Muscle layer of colon (tissue), 2 donors: ENCODE data around the gene CAMK1G.

Experiments
- H3K27ac ChIP-seq: one replicate; pipeline ENCODE4 v1.7.0; 2013; ENCODE audit warnings: low read depth, mild to moderate bottlenecking, low read length, moderate library complexity
- H3K27me3 ChIP-seq, 2 donors: one replicate each; pipeline ENCODE4 v1.7.0; 2013; ENCODE audit warnings: low read length in 2 of 2, mild to moderate bottlenecking in 2 of 2; ENCODE audit not compliant: insufficient read depth in 2 of 2, control insufficient read depth in 1 of 2
- H3K36me3 ChIP-seq: one replicate; pipeline ENCODE4 v1.7.0; 2013; ENCODE audit warnings: mild to moderate bottlenecking, low read length; ENCODE audit not compliant: insufficient read depth
- H3K4me1 ChIP-seq: one replicate; pipeline ENCODE4 v1.7.0; 2013; ENCODE audit warnings: mild to moderate bottlenecking, low read length; ENCODE audit not compliant: insufficient read depth
- H3K4me3 ChIP-seq, 2 donors: one replicate each; pipeline ENCODE4 v1.7.0; 2013; ENCODE audit warnings: low read length in 2 of 2, low read depth in 1 of 2, mild to moderate bottlenecking in 1 of 2, moderate library complexity in 1 of 2
- H3K9ac ChIP-seq: one replicate; pipeline ENCODE4 v1.7.0; 2013; ENCODE audit warnings: low read length
- H3K9me3 ChIP-seq: one replicate; pipeline ENCODE4 v1.7.0; 2013; ENCODE audit warnings: mild to moderate bottlenecking, low read length
- donor health status: abdominal sarcoma.
- donor health status: Adenocarcinoma of cecum.

CAMK1G gene

DNA sequence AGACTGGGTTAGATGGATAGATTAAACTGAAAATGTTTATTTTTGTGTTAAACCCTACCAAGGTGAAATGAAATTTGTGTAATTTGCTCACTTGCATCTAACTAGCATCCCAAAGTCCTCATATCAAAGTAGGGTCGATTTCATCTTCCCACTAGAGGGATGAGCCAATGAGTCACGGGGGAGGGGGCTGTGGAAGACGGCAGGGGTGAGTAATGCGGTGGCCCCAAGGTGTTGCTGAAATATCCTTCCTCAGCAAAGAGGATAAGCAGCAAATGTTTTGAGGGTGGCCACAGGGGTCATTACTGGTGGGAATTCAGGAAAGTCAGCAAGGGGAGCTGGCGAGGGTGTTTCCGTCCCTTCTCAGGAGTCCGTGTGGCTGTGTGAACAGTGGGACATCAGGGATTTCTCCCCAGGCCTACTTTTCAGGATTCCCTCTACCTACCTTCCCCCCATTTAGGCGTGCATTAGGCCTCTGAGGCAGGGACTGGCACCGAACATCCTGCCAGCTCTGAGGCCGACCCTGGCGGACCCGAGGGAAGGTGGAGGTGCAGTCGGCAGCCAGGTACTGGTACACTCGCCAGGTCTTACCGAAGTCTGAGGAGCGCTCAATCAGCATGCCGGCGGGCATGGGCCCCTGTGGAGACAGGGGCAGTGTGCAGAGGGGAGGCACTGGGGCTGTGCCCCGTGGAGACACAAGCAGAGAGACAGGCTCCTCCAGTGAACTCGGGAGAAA lies 50.7 kb downstream of the CAMK1G start:
- H3K9ac ChIP-seq, result no peak overlapping the region
- no peaks in the 10 kb centered on the region for H3K4me1 ChIP-seq
- no peak overlapping the region for H3K4me3 ChIP-seq
- H3K9me3 ChIP-seq, result no peaks in the 10 kb centered on the region
- no peak overlapping the region for H3K27ac ChIP-seq
- H3K36me3 ChIP-seq, result no peaks in the 10 kb centered on the region
- H3K27me3 ChIP-seq, result no peaks in the 10 kb centered on the region

DNA sequence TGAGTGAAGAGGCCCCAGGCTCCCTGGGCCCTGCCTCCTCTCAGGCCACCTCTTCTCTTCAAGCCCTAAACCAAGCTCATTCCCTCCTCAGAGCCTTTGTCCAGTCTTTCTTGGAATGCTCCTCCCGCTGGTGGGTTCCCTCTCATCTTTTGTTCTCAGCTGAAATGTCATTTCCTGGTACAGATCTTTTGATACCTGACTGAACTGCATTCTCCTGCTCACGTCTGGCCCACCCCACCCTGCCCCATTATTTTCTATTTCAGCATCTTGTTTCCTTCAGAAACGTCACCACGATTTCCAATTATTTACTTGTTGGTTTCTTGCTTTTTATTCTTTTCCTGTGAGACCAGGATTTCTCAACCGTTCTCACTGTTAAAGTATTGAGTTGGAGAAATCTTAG lies 52.3 kb downstream of the CAMK1G start:
- H3K4me3 ChIP-seq, result no peak overlapping the region
- no peaks in the 10 kb centered on the region for H3K9me3 ChIP-seq
- H3K9ac ChIP-seq, result no peak overlapping the region
- H3K27ac ChIP-seq, result no peak overlapping the region
- no peaks in the 10 kb centered on the region for H3K36me3 ChIP-seq
- no peaks in the 10 kb centered on the region for H3K4me1 ChIP-seq
- no peaks in the 10 kb centered on the region for H3K27me3 ChIP-seq

DNA sequence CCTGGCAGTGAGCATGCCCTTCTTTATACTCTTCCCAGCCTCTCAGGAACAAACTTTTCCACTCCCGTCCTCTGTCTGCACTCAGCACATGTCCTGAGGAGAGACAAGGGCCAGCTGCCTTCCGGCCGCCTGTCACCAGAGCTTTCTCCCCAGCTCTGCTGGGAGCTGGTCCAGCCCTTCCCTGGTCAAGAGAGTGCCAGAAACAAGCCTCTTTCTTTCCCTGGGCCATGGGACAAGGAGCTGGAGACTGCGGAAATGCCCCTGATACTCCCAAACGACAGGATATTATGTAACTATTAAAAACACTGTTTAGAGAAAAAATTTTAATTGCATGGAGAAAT lies 58.3 kb downstream of the CAMK1G start:
- Histone ChIP-seq H3K27me3 (no peaks in the 10 kb centered on the region), H3K4me1 (peaks cover 29% of the 10 kb centered on the region), H3K4me3 (no peak overlapping the region), H3K27ac (peak overlapping the region; percentile 63), H3K9ac (no peak overlapping the region), H3K36me3 (no peaks in the 10 kb centered on the region), H3K9me3 (no peaks in the 10 kb centered on the region)

DNA sequence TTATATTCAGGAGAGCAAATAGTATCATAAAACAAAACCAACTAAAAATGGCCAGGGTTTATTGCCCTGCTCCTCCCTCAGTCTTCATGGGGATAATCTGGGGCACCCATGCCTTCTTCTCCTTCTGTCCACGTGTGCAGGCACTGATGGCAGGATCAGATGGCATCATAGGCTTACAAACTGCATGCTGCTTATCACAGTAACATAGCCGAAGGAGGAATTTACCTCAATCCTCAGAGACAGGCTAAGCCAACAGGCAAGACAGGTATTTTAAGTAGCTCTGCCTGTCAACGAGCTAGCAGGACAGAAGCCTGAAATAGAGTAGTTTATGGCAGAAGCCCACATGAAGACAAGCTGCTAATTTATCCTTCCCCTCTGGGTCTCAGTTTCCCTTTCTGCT lies 59.3 kb downstream of the CAMK1G start:
- peaks cover 35% of the 10 kb centered on the region for H3K4me1 ChIP-seq
- no peaks in the 10 kb centered on the region for H3K27me3 ChIP-seq
- H3K36me3 ChIP-seq, result no peaks in the 10 kb centered on the region
- H3K9ac ChIP-seq, result no peak overlapping the region
- no peak overlapping the region for H3K4me3 ChIP-seq
- H3K9me3 ChIP-seq, result no peaks in the 10 kb centered on the region
- peak overlapping the region; percentile 68 for H3K27ac ChIP-seq

DNA sequence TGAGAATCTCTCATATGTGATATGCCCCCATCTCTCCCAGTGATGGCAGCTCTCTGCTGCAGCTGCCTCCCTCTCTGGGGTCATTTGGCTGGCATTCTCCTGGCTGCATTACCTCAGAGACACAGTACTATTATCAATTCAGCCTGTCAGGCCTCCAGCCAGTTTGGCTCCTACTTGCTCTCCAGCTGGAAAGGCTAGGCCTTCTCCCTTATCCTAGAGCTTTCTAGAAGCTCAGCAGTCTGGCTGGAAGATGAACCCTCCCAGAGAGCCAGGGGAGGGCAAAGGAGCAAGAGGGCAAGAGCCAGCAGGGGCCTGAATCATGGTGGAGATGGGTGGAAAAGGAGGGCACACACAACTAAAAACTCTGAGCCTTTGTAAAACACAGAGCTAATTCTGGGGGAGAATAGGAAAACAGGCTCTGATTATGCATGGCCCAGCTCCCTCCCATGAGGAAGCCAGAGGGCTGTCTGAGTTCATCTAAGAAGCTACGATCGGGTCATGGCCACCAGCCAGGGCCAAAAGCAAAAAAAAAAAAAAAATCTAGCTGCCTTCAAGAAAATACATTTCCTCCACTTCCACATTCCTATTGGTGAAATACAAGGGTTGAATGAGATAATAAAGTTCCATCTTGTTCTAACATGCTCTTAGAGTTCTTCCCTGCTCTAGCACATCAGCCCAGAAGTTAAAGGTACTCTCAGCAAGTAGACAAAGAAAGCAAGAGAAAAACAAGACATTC lies 59.9 kb downstream of the CAMK1G start:
- Histone ChIP-seq H3K9ac (no peak overlapping the region), H3K27me3 (no peaks in the 10 kb centered on the region), H3K36me3 (no peaks in the 10 kb centered on the region), H3K27ac (peak overlapping the region; percentile 68), H3K4me1 (peaks cover 35% of the 10 kb centered on the region), H3K4me3 (no peak overlapping the region), H3K9me3 (no peaks in the 10 kb centered on the region)

DNA sequence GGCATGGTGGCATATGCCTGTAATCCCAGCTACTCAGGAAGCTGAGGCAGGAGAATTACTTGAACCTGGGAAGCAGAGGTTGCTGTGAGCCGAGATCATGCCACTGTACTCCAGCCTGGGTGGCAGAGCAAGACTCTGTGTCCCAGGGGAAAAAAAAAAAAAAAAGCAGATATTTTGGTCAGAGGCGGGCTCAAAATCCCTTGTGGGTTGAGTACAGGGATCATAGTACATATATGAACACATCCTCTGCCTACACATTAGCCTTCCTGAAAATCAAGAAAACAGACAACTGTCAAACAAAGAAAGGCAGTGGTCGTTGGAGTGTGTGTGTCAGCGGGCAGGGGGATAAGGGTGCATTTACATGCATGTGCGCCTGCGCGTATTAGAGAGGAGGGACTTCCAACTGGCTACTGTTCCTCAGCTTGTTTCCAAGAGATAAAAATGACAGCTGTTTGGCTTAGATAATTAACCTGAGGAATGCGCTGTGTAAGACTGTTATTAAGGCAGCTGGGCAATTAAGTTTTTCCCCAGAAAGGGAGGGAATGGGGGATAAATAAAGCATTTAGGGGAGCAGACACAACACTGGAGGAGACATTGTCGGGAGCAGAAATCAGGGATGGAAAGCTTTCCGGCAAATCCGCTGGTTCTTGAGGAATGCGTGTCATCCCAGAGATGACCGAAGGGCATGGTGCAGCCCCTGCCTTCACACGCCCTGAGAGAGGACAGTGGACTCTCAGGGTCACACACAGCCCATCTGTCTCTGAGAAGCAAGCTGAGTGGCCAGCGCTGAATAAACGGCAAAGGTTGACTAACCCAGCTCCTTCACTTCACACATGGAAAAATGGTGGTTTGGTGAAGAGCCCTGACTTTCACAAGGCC lies 62.3 kb downstream of the CAMK1G start:
- H3K9me3 ChIP-seq, result no peaks in the 10 kb centered on the region
- no peak overlapping the region for H3K27ac ChIP-seq
- no peak overlapping the region for H3K9ac ChIP-seq
- H3K4me1 ChIP-seq, result peaks cover 37% of the 10 kb centered on the region
- no peak overlapping the region for H3K4me3 ChIP-seq
- H3K27me3 ChIP-seq, result no peaks in the 10 kb centered on the region
- H3K36me3 ChIP-seq, result no peaks in the 10 kb centered on the region

DNA sequence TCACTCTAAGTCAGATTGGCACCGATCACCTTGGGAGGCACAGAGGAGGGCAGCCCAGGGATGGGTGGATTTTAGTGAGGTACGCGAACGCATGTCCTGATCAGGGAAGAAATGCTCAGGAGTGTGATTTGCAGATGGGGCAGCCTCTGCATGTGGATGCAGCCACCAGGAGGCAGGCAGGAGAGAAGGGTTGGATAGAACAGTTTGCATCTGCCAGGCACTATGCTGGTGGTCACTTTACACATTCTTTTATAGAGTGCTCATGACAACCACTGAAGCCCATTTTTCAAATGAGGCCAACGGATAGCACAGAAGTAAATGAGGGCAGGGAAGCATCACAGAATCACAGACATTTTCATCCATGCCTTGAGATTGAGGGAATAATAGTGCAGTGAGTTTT lies 63.0 kb downstream of the CAMK1G start:
- H3K9ac ChIP-seq, result no peak overlapping the region
- no peak overlapping the region for H3K4me3 ChIP-seq
- no peaks in the 10 kb centered on the region for H3K36me3 ChIP-seq
- peaks cover 38% of the 10 kb centered on the region for H3K4me1 ChIP-seq
- no peak overlapping the region for H3K27ac ChIP-seq
- H3K27me3 ChIP-seq, result no peaks in the 10 kb centered on the region
- no peaks in the 10 kb centered on the region for H3K9me3 ChIP-seq

DNA sequence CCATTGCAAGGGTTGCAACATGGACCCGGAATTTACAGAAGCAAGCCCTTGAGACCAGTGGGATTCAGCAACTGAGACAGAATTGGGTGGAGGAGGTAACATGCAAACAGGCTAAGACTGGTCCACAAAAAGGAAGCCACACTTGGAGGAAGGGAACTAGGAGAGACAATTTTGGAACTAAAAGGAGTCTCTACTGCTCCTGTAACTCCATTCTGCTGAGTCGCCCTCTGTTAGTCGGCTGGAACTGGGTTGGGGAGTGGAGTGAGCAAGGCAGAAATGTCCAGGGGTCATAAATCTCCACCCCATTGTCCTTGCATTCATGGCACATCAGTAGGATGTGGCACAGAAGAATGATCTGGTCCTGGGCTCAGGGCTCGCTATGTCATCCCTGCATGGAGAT lies 63.6 kb downstream of the CAMK1G start:
- Histone ChIP-seq H3K27me3 (no peaks in the 10 kb centered on the region), H3K27ac (no peak overlapping the region), H3K9ac (no peak overlapping the region), H3K4me1 (peaks cover 34% of the 10 kb centered on the region), H3K4me3 (no peak overlapping the region), H3K9me3 (no peaks in the 10 kb centered on the region), H3K36me3 (no peaks in the 10 kb centered on the region)

DNA sequence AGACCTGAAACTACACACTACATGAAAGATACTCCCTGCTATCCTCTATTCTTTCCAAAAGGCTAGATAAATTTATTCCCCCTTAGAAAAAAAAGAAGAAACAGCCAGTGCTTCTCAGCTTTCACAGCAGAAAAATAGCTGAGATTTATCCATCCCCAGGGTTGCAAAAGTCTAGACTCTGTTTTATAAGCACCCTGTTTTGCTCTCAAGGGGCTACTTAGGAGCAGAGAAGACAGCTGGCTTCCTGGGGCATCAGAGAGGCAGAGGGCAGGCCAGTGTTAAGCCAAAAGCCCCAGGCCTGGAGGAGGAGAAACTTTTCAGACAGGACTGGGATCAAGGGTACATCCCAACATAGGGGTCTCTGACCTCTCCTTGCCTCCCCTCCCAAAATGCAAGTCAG lies 64.8 kb downstream of the CAMK1G start:
- H3K9ac ChIP-seq, result no peak overlapping the region
- peaks cover 34% of the 10 kb centered on the region for H3K4me1 ChIP-seq
- H3K27ac ChIP-seq, result no peak overlapping the region
- H3K4me3 ChIP-seq, result no peak overlapping the region
- no peaks in the 10 kb centered on the region for H3K36me3 ChIP-seq
- no peaks in the 10 kb centered on the region for H3K27me3 ChIP-seq
- H3K9me3 ChIP-seq, result no peaks in the 10 kb centered on the region

DNA sequence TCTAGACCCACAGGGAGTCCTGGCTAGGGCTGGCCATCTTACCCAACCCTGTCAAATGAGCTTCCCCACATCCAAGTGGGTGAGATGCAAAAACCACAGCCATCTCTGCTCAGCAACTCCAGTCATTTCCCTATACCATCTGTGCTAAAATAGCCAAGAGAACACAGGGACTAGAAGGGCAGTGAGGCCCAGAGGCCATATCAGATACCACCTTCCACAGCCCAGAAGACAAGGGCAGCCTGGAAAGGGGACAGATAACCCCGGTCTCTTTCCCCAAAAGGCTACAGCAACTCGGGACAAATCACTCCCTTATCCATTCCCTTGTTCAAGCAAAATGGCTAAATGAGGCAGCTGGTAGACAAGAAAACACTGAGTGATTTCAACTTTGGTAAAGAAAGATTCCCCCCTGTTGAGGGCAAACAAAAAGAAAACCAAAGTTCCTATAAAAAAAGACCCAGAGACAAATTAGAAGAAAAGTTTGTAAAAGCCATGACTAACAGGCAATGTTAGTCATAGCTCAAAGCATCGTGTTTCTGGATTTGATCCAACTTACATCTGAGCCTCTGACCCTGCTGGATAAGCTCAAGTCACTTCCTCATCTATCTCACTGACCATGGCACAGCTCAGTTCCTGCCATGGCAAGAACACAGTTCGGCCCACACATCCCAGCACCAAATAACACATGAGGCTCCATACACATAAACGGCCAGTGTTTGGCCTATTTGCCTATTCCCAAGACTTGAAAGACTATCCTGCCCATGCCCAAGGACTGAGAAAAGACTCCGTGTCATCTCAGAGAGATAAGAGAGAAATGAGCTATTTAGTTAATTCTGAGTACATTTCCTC lies 65.6 kb downstream of the CAMK1G start:
- no peaks in the 10 kb centered on the region for H3K9me3 ChIP-seq
- H3K27ac ChIP-seq, result no peak overlapping the region
- H3K9ac ChIP-seq, result no peak overlapping the region
- H3K36me3 ChIP-seq, result no peaks in the 10 kb centered on the region
- H3K27me3 ChIP-seq, result no peaks in the 10 kb centered on the region
- peaks cover 28% of the 10 kb centered on the region for H3K4me1 ChIP-seq
- no peak overlapping the region for H3K4me3 ChIP-seq

DNA sequence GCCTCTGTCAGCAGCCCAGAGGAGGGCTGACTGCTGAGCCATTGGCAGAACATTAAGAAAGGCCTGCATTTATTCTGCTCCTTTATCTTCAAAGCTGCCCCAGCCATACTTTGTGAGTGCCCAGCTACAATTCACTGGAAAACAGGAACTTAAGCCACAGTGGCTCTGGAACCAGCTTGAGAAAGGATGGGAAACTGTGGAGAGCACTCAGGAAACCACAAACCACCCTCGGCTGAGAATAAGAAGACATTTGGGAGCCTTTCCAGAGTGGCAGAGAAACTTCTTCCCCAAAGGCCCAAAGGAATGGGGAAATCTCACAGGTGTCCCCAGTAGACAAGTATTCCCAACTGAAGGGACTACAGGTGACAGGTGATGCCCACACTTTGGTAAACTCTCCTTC lies 66.9 kb downstream of the CAMK1G start:
- H3K9me3 ChIP-seq, result no peaks in the 10 kb centered on the region
- H3K4me3 ChIP-seq, result no peak overlapping the region
- no peaks in the 10 kb centered on the region for H3K36me3 ChIP-seq
- no peak overlapping the region for H3K27ac ChIP-seq
- no peaks in the 10 kb centered on the region for H3K27me3 ChIP-seq
- H3K9ac ChIP-seq, result no peak overlapping the region
- peaks cover 26% of the 10 kb centered on the region for H3K4me1 ChIP-seq
